H1 (cell line): ENCODE data around the gene ZBTB20. TPM values are rescaled to one million over a fixed set of nuclear protein-coding genes. Genes with fewer than 3 reads are reported as not detected.

Source experiments
- CTCF ChIA-PET: fragments of 300-600 bp; sonication (Branson Sonifier 250); formaldehyde crosslinking; loops from one replicate; lab custom pipeline; 2021; ENCODE audit not compliant: partially characterized antibody; lab: Charles Lee
- POLR2A ChIA-PET: fragments of 300-600 bp; sonication (Branson Sonifier 250); formaldehyde crosslinking; loops from one replicate; lab custom pipeline; 2021; ENCODE audit warnings: inconsistent platforms; ENCODE audit not compliant: partially characterized antibody; lab: Charles Lee
- DNase-seq, 2 experiments: peaks; one replicate each; pipeline versions ENCODE4 v3.0.0 to v3.0.0-alpha.2; 2010 to 2022; ENCODE audit warnings: low spot score in 2 of 2, low read depth in 1 of 2, mixed read lengths in 1 of 2
- FAIRE-seq: peaks from 2 replicates; lab custom pipeline; 2011; peaks lifted over from hg19 to GRCh38; lab: Jason Lieb, UNC
- H2AFZ ChIP-seq: 2 replicates; pipeline ENCODE4 v1.8.1; 2012; ENCODE audit warnings: low read length, inconsistent platforms
- H2AK5ac ChIP-seq: 2 replicates; pipeline ENCODE4 v1.6.1; 2013; ENCODE audit warnings: low read depth, low read length
- H2BK120ac ChIP-seq: replicated peaks from 2 replicates; pipeline ENCODE3; 2013; ENCODE audit warnings: low read depth, low read length, inconsistent platforms
- H2BK12ac ChIP-seq: 2 replicates; pipeline ENCODE4 v1.6.1; 2013; ENCODE audit warnings: low read depth, low read length
- H2BK15ac ChIP-seq: 2 replicates; pipeline ENCODE4 v1.6.1; 2013; ENCODE audit warnings: low read length
- H2BK20ac ChIP-seq: 2 replicates; pipeline ENCODE4 v1.6.1; 2013; ENCODE audit warnings: low read length
- H2BK5ac ChIP-seq: 2 replicates; pipeline ENCODE4 v1.6.1; 2013; ENCODE audit warnings: low read depth, low read length
- H3K14ac ChIP-seq: 2 replicates; pipeline ENCODE4 v1.6.1; 2013; ENCODE audit warnings: inconsistent platforms; ENCODE audit not compliant: insufficient read length
- H3K18ac ChIP-seq: 2 replicates; pipeline ENCODE4 v1.6.1; 2013; ENCODE audit warnings: low read length; ENCODE audit errors: extremely low read depth
- H3K23ac ChIP-seq: 2 replicates; pipeline ENCODE4 v1.6.1; 2013; ENCODE audit warnings: inconsistent platforms; ENCODE audit not compliant: insufficient read length
- H3K23me2 ChIP-seq: 2 replicates; pipeline ENCODE4 v1.6.1; 2013; ENCODE audit warnings: low read depth, low read length
- H3K27ac ChIP-seq: 2 replicates; pipeline ENCODE4 v1.6.1; 2011; ENCODE audit warnings: low read depth, low read length, inconsistent platforms
- H3K27me3 ChIP-seq, 4 experiments: replicated peaks in 1 of 4; 1 replicate in 1 of 4; 2 replicates in 3 of 4; pipeline versions ENCODE4 v1.6.1 to v1.8.1; 2011 to 2013; ENCODE audit warnings: low read length in 3 of 4, mild to moderate bottlenecking in 3 of 4, inconsistent platforms in 2 of 4, mixed read lengths in 2 of 4, moderate library complexity in 1 of 4; ENCODE audit not compliant: control insufficient read depth in 3 of 4, insufficient read depth in 3 of 4; ENCODE audit errors: extremely low read depth in 1 of 4
- H3K36me3 ChIP-seq, 4 experiments: 2 replicates each; pipeline versions ENCODE4 v1.6.1 to v1.8.1; 2011 to 2013; ENCODE audit warnings: mild to moderate bottlenecking in 4 of 4, low read length in 3 of 4, moderate library complexity in 2 of 4, control low read depth in 1 of 4, inconsistent platforms in 1 of 4; ENCODE audit not compliant: insufficient read depth in 4 of 4, control insufficient read depth in 2 of 4
- H3K4ac ChIP-seq: replicated peaks from 2 replicates; pipeline ENCODE3; 2013; ENCODE audit warnings: low read length, low read depth, mixed read lengths, inconsistent platforms; ENCODE audit not compliant: insufficient read length
- H3K4me1 ChIP-seq, 4 experiments: replicated peaks in 1 of 4; 1 replicate in 1 of 4; 2 replicates in 3 of 4; pipeline versions ENCODE4 v1.6.1 to v1.8.1; 2011 to 2013; ENCODE audit warnings: low read length in 3 of 4, inconsistent platforms in 2 of 4, mixed read lengths in 1 of 4; ENCODE audit not compliant: insufficient read depth in 4 of 4, control insufficient read depth in 3 of 4
- H3K4me2 ChIP-seq, 2 experiments: 2 replicates each; pipeline versions ENCODE4 v1.6.1 to v1.8.1; 2011 to 2013; ENCODE audit warnings: low read depth in 2 of 2, low read length in 2 of 2, control low read depth in 1 of 2, inconsistent platforms in 1 of 2, mild to moderate bottlenecking in 1 of 2; ENCODE audit not compliant: insufficient read depth in 1 of 2
- H3K4me3 ChIP-seq, 4 experiments: fragments of 200-600, 300-600 bp in 1 of 4; sonication (generic), shearing (Covaris generic), sonication (Bioruptor Twin) in 1 of 4; 2 replicates each; pipeline versions ENCODE4 v1.5.1 to v1.8.1; 2011 to 2016; ENCODE audit warnings: low read length in 4 of 4, low read depth in 3 of 4, control low read depth in 2 of 4, inconsistent platforms in 2 of 4, mild to moderate bottlenecking in 2 of 4, mixed read lengths in 1 of 4, moderate library complexity in 1 of 4; ENCODE audit not compliant: insufficient read depth in 2 of 4; ENCODE audit errors: extremely low read depth in 1 of 4
- H3K56ac ChIP-seq: replicated peaks from 2 replicates; pipeline ENCODE3; 2013; ENCODE audit warnings: low read depth, mild to moderate bottlenecking, mixed read lengths, low read length, inconsistent platforms; ENCODE audit not compliant: insufficient read length
- H3K79me1 ChIP-seq: 2 replicates; pipeline ENCODE4 v1.6.1; 2013; ENCODE audit warnings: low read depth, low read length, control low read depth
- H3K79me2 ChIP-seq, 2 experiments: 2 replicates each; pipeline versions ENCODE4 v1.6.1 to v1.8.1; 2012 to 2013; ENCODE audit warnings: low read length in 2 of 2, mild to moderate bottlenecking in 2 of 2, inconsistent platforms in 1 of 2; ENCODE audit not compliant: insufficient read depth in 2 of 2, control insufficient read depth in 1 of 2
- H3K9ac ChIP-seq, 4 experiments: replicated peaks in 1 of 4; 1 replicate in 1 of 4; 2 replicates in 3 of 4; pipeline versions ENCODE4 v1.6.1 to v1.8.1; 2011 to 2013; ENCODE audit warnings: low read depth in 3 of 4, low read length in 3 of 4, control low read depth in 2 of 4, mild to moderate bottlenecking in 2 of 4, moderate library complexity in 2 of 4, inconsistent platforms in 1 of 4; ENCODE audit errors: extremely low read depth in 1 of 4
- H3K9me3 ChIP-seq, 2 experiments: 2 replicates each; pipeline versions ENCODE4 v1.6.1 to v1.8.1; 2012 to 2013; ENCODE audit warnings: mild to moderate bottlenecking in 2 of 2, moderate library complexity in 2 of 2, control low read depth in 1 of 2, inconsistent platforms in 1 of 2, low read depth in 1 of 2, low read length in 1 of 2, mixed read lengths in 1 of 2; ENCODE audit not compliant: insufficient read depth in 2 of 2
- H4K20me1 ChIP-seq, 2 experiments: replicated peaks in 1 of 2; 2 replicates each; pipeline versions ENCODE3 to v1.8.1; 2011 to 2013; ENCODE audit warnings: inconsistent platforms in 2 of 2, low read length in 2 of 2, mild to moderate bottlenecking in 1 of 2; ENCODE audit not compliant: insufficient read depth in 2 of 2, control insufficient read depth in 1 of 2
- H4K5ac ChIP-seq: 2 replicates; pipeline ENCODE4 v1.6.1; 2013; ENCODE audit warnings: low read length, low read depth, mixed read lengths, inconsistent platforms; ENCODE audit not compliant: insufficient read length
- H4K8ac ChIP-seq: 2 replicates; pipeline ENCODE4 v1.8.0; 2013; ENCODE audit warnings: mild to moderate bottlenecking, moderate library complexity, low read length, inconsistent platforms; ENCODE audit not compliant: insufficient read depth; ENCODE audit errors: extremely low read depth
- H4K91ac ChIP-seq: replicated peaks from 2 replicates; pipeline ENCODE3; 2013; ENCODE audit warnings: low read length, mixed read lengths, inconsistent platforms; ENCODE audit not compliant: insufficient read length
- BACH1 ChIP-seq: IDR thresholded peaks from 2 replicates; pipeline ENCODE4 v1.6.1; 2012; ENCODE audit warnings: low read length, improper control_type of control experiment
- EGR1 ChIP-seq: IDR thresholded peaks from 2 replicates; pipeline ENCODE4 v1.6.1; 2011; ENCODE audit warnings: low read depth, low read length, borderline replicate concordance
- PHF8 ChIP-seq: fragments of 200-600 bp; sonication (generic); conservative IDR thresholded peaks from 2 replicates; pipeline ENCODE4 v1.7.1; 2012; ENCODE audit warnings: low read depth, mild to moderate bottlenecking, inconsistent platforms, low read length, moderate library complexity
- POLR2A ChIP-seq, 2 experiments: IDR thresholded peaks; 1 replicate in 1 of 2; 2 replicates in 1 of 2; pipeline ENCODE4 v1.6.1; 2011; ENCODE audit warnings: low read depth in 2 of 2, low read length in 2 of 2, mild to moderate bottlenecking in 2 of 2; ENCODE audit errors: control extremely low read depth in 1 of 2
- POLR2AphosphoS5 ChIP-seq: IDR thresholded peaks from 2 replicates; pipeline ENCODE4 v1.6.1; 2011; ENCODE audit warnings: low read depth, low read length
- RFX5 ChIP-seq: IDR thresholded peaks from 2 replicates; pipeline ENCODE4 v1.6.1; 2011; ENCODE audit warnings: low read depth, low read length, improper control_type of control experiment, borderline replicate concordance
- WGBS, 2 experiments: shearing (Covaris generic) in 1 of 2; methylation state at CpG; one replicate each; pipeline versions ENCODE4 v1.1.6 to v1.1.7; 2013 to 2015; ENCODE audit warnings: low lambda C conversion rate in 2 of 2, mixed read lengths in 2 of 2, inconsistent platforms in 1 of 2, low coverage in 1 of 2, missing lambda C conversion rate in 1 of 2; ENCODE audit not compliant: insufficient replicate concordance in 2 of 2, insufficient coverage in 1 of 2, insufficient read length in 1 of 2; ENCODE audit errors: extremely low coverage in 1 of 2, missing lambda C conversion rate in 1 of 2; 5-methylcytosine and 5-hydroxymethylcytosine counted together
- polyA plus RNA-seq, 7 experiments: library from polyadenylated mRNA; depleted of rRNA in 3 of 7; stranded (reverse) in 5 of 7; unstranded in 2 of 7; fragments of >200 nt in 5 of 7; fragments of 200-250 nt in 2 of 7; gene quantifications; 1 replicate in 5 of 7; 2 replicates in 1 of 7; 4 replicates in 1 of 7; pipeline versions ENCODE4 v1.2.1 to v1.2.3, GENCODE V29; 2011 to 2013; ENCODE audit warnings: missing spikeins in 2 of 7, mixed read lengths in 2 of 7
- total RNA-seq: library from RNA; stranded (reverse); fragmentation: NEBNext Ultra II Directional; extraction: Animal tissue kit (Norgen Biotek cat#: 25700); gene quantifications from 2 replicates; pipeline ENCODE4 v1.2.1, GENCODE V29; 2021

ZBTB20 gene
- total and polyA plus RNA-seq, 2 of the 8 experiments (the other 6 are each of a cell fraction or from before 2014, with no cell fraction given), result 0.35 to 1.3 TPM

- no peaks in the 10 kb centered on the region for H3K36me3 ChIP-seq
- H3K4me1 ChIP-seq, result peaks cover 1 to 8% (median 3%) of the 10 kb centered on the region in 4 experiments; a peak in 4 of 7 replicates
- H2BK120ac ChIP-seq, result no peak overlapping the region
- H3K27me3 ChIP-seq, result no peaks in the 10 kb centered on the region
- H2AK5ac ChIP-seq, result no peak overlapping the region
- H3K14ac ChIP-seq, result no peak overlapping the region
- DNase-seq, result no peak
- WGBS, 2 experiments, result 92% methylated on average over 6 of the region's 6 CpGs; no CpG with 5 or more reads in 1 of the 2 experiments
- no peak overlapping the region for H2BK20ac ChIP-seq
- TF ChIP-seq POLR2AphosphoS5, result no peak
- no peak for TF ChIP-seq BACH1
- TF ChIP-seq RFX5, result no peak
- no peak for TF ChIP-seq PHF8
- TF ChIP-seq EGR1, result no peak
- no peak for TF ChIP-seq POLR2A (IDR thresholded peaks at IDR 0.05; ENCODE audit: control extremely low read depth in 1 of 2, low read depth in 2 of 2, low read length in 2 of 2)
- H3K79me2 ChIP-seq, result no peaks in the 10 kb centered on the region
- H3K79me1 ChIP-seq, result no peaks in the 10 kb centered on the region
- ChIA-PET POLR2A (interaction anchor here (0.5 kb wide), 1 partner anchor 271 kb away, joined by 3 read pairs; no protein-coding TSS in a partner anchor), CTCF (interaction anchor here (0.9 to 3.5 kb wide), 12 partner anchors 10 to 263 kb away, joined by 3 to 18 read pairs (median 4); partner anchors contain the start of gene TIGIT)
- no peak overlapping the region for H4K8ac ChIP-seq
- H2BK12ac ChIP-seq, result no peak overlapping the region
- H4K20me1 ChIP-seq, result no peaks in the 10 kb centered on the region
- H3K4ac ChIP-seq, result no peak overlapping the region
- no peak overlapping the region for H3K9ac ChIP-seq
- H3K27ac ChIP-seq, result no peak overlapping the region
- no peak overlapping the region for H4K5ac ChIP-seq
- no peak overlapping the region for H3K23ac ChIP-seq
- H3K18ac ChIP-seq, result no peak overlapping the region
- H2BK5ac ChIP-seq, result no peak overlapping the region
- no peak for FAIRE-seq
- H3K56ac ChIP-seq, result no peak overlapping the region
- no peaks in the 10 kb centered on the region for H3K23me2 ChIP-seq
- no peak overlapping the region for H3K4me3 ChIP-seq
- no peak overlapping the region for H4K91ac ChIP-seq
- H3K9me3 ChIP-seq, result no peaks in the 10 kb centered on the region
- 0 out of 2 replicates have a peak overlapping the region, but pooled peaks have one; percentile 76 for H2AFZ ChIP-seq
- no peak overlapping the region for H3K4me2 ChIP-seq
- no peak overlapping the region for H2BK15ac ChIP-seq
These were observed 742.5 kb downstream of the ZBTB20 start for GRCh38 chr3:114404590-114404989.
